K562 (cell line): ENCODE data around the gene MCMBP. TPM values are rescaled to one million over a fixed set of nuclear protein-coding genes. Genes with fewer than 3 reads are reported as not detected.

Experiments used
- ATF2 ChIP-seq: sonication (generic); formaldehyde crosslinking; IDR thresholded peaks from 2 replicates; pipeline ENCODE4 v1.8.1; 2022; ENCODE audit warnings: missing genetic modification reagents
- BCLAF1 ChIP-seq, 2 experiments: fragments of 450-650 bp in 1 of 2; IDR thresholded peaks; 2 replicates each; pipeline ENCODE4 v1.6.1; 2011 to 2017; ENCODE audit warnings: low read depth in 2 of 2, antibody characterized with exemption in 1 of 2, borderline replicate concordance in 1 of 2, low read length in 1 of 2, mild to moderate bottlenecking in 1 of 2, mixed read lengths in 1 of 2; ENCODE audit not compliant: control insufficient read depth in 1 of 2
- HIVEP1 ChIP-seq: fragments of 250-450 bp; sonication (Bioruptor Pico); IDR thresholded peaks from 2 replicates; pipeline ENCODE4 v1.4.0; 2020; ENCODE audit warnings: mild to moderate bottlenecking
- ILK ChIP-seq: fragments of 450-650 bp; IDR thresholded peaks from 2 replicates; pipeline ENCODE4 v1.6.1; 2016; ENCODE audit warnings: missing genetic modification characterization, low read depth, mild to moderate bottlenecking, missing compliant biosample characterization, moderate library complexity, borderline replicate concordance
- MEF2D ChIP-seq: conservative IDR thresholded peaks from 2 replicates; pipeline ENCODE4 v1.6.1; 2016; ENCODE audit warnings: low read depth, missing genetic modification characterization, missing compliant biosample characterization
- NCOA4 ChIP-seq: fragments of 450-650 bp; IDR thresholded peaks from 2 replicates; pipeline ENCODE4 v1.6.1; 2018; ENCODE audit warnings: mild to moderate bottlenecking; ENCODE audit not compliant: partially characterized antibody
- NR1H2 ChIP-seq: sonication (generic); formaldehyde crosslinking; IDR thresholded peaks from 2 replicates; pipeline ENCODE4 v1.4.0; 2020; ENCODE audit warnings: mild to moderate bottlenecking, missing genetic modification reagents
- PRMT5 ChIP-seq: sonication (generic); formaldehyde crosslinking; IDR thresholded peaks from 2 replicates; pipeline ENCODE4 v1.5.0; 2020; ENCODE audit warnings: missing genetic modification reagents
- SETDB1 ChIP-seq: IDR thresholded peaks from one replicate; pipeline ENCODE4 v1.6.1; 2012; ENCODE audit warnings: low read length, control low read depth, inconsistent platforms
- SP2 ChIP-seq: IDR thresholded peaks from 2 replicates; pipeline ENCODE4 v1.6.1; 2011; ENCODE audit warnings: mild to moderate bottlenecking, low read depth, low read length, moderate library complexity; ENCODE audit not compliant: poor library complexity, severe bottlenecking; ENCODE audit errors: extremely low read depth
- SRSF9 ChIP-seq: fragments of 200-400 bp; formaldehyde crosslinking; IDR thresholded peaks from 2 replicates; pipeline ENCODE4 v1.6.1; 2017; ENCODE audit warnings: low read depth, low read length, borderline replicate concordance
- ZHX1 ChIP-seq: fragments of 150-350 bp; conservative IDR thresholded peaks from 2 replicates; pipeline ENCODE4 v1.6.1; 2014; ENCODE audit warnings: low read length
- ZMIZ1 ChIP-seq, 2 experiments: fragments of 150-350 bp in 1 of 2; IDR thresholded peaks; 2 replicates each; pipeline ENCODE4 v1.6.1; 2012 to 2016; ENCODE audit warnings: low read depth in 2 of 2, low read length in 2 of 2, mild to moderate bottlenecking in 1 of 2, moderate library complexity in 1 of 2
- ZNF431 ChIP-seq: sonication (generic); formaldehyde crosslinking; IDR thresholded peaks from 2 replicates; pipeline ENCODE4 v1.8.0; 2022; ENCODE audit warnings: mild to moderate bottlenecking, missing genetic modification reagents
- ZNF589 ChIP-seq: fragments of 200-800 bp; sonication (Bioruptor generic); IDR thresholded peaks from 2 replicates; pipeline ENCODE4 v1.6.1; 2016; ENCODE audit warnings: low read depth, missing genetic modification characterization, missing compliant biosample characterization
- polyA plus RNA-seq, 8 experiments: library from polyadenylated mRNA; depleted of rRNA in 4 of 8; stranded (reverse) in 5 of 8; unstranded in 3 of 8; fragments of >200 nt; fragmentation: Nextera tagmentation in 2 of 8; fragmentation: Illumina TruSeq in 1 of 8; extraction: Ambion mirVana in 2 of 8; extraction: Trizol in 1 of 8; gene quantifications; 2 replicates each; pipeline versions ENCODE4 v1.2.1 to v1.2.3, GENCODE V29; 2011 to 2014; ENCODE audit warnings: inconsistent platforms in 1 of 8, missing spikeins in 1 of 8
- total RNA-seq, 7 experiments: library from RNA; depleted of rRNA in 6 of 7; stranded (reverse); fragments of >200 nt in 6 of 7; fragmentation: Illumina TruSeq in 2 of 7; extraction: Trizol in 2 of 7; gene quantifications; 2 replicates each; pipeline versions ENCODE4 v1.2.1 to v1.2.3, GENCODE V29; 2011 to 2021; ENCODE audit warnings: low replicate concordance in 1 of 7

MCMBP gene
- total and polyA plus RNA-seq, 9 of the 15 experiments (the other 6 are each of a cell fraction or from before 2014, with no cell fraction given) = 11.2 to 74.3 (median 50.5) TPM

GRCh38 chr10:119892188-119893065 lies 19.8 kb upstream of the MCMBP start, which contains the start of gene SEC23IP (continued):
- no peak for TF ChIP-seq NR1H2 (CRISPR knock-in tag)
- 0 out of 2 replicates have a peak, but pooled peaks have one; percentile 18 for TF ChIP-seq MEF2D (tag)
- TF ChIP-seq ZNF431 (CRISPR knock-in tag) = no peak
- no peak for TF ChIP-seq NCOA4
- TF ChIP-seq ZNF589 = no peak
- no peak for TF ChIP-seq ZHX1
- TF ChIP-seq ATF2 (CRISPR knock-in tag) = no peak
- TF ChIP-seq HIVEP1 (CRISPR knock-in tag) = no peak
- no peak for TF ChIP-seq ZMIZ1 (IDR thresholded peaks at IDR 0.05; ENCODE audit: low read depth in 2 of 2, low read length in 2 of 2)
- TF ChIP-seq SP2 = no peak
- no peak for TF ChIP-seq SETDB1
- no peak for TF ChIP-seq PRMT5 (CRISPR knock-in tag)
- TF ChIP-seq BCLAF1 (IDR thresholded peaks at IDR 0.05; ENCODE audit: borderline replicate concordance in 1 of 2, control insufficient read depth in 1 of 2, low read depth in 2 of 2, low read length in 1 of 2) = no peak
- no peak for TF ChIP-seq ILK (tag)
- TF ChIP-seq SRSF9 = no peak
